CMK (cell line): ENCODE data around the gene CLPSL1.
"Not testable (repeated sequence)": the region's sequence is repeated elsewhere in the genome, so short reads cannot be mapped to it uniquely, and the experiment has no call there.

ENCODE experiments used
- DNase-seq: peaks from one replicate; pipeline ENCODE4 v3.0.0-alpha.2; 2010; ENCODE audit warnings: low read depth

CLPSL1 gene, protein sequence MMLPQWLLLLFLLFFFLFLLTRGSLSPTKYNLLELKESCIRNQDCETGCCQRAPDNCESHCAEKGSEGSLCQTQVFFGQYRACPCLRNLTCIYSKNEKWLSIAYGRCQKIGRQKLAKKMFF

GRCh38 chr6:35780719-35781118 lies at the start of gene CLPSL1:
Gene CLPSL1, plus strand, starts transcription at chr6:35781019. Its CDS starts 92 bp downstream, at chr6:35781111.
- no peak for DNase-seq

GRCh38 chr6:35731414-35731735 lies 49.4 kb upstream of the CLPSL1 start:
- peak; percentile 88 for DNase-seq

DNA sequence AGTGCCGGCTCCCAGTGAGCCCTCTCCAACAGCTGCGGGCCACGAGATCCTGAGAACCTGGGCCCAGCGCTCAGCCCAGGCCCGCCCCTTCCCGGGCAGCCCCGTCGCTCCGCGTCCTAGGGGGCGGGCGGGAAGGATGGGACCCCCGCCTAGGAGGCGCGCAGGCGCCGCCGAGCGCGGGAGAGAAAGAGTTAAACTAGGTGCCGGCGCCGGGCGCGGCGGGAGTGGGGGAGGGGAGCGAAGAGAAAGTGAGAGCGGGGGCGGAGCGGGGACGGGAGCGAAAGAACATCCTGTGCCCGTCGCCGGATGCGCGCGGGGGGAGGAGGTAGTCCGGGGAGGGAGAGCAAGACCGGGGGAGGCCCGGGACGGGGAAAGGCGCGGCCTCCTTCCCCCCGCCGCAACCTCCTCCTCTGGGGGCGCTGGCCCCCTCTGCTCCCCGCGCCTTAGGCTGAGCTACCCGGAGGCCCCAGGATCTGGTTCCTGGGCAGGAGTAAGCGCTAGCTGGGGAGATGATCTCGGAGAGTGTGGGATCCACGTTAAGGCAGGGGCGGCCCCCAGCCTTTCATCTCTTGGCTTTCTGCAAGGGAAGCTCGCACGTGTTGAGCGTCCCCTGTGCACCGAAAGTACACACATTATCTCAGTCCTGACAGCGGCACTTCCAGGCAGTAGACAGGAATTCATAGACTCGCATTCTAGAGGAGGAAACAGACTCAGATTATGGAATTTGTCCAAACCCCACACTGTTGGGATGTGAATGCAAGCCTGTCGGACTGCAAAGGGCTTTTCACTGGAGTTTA lies 48.9 kb upstream of the CLPSL1 start:
- peak; percentile 89 for DNase-seq

- DNase-seq = no peak
Observed at GRCh38 chr6:35733633-35734032, 47.2 kb upstream of the CLPSL1 start.

GRCh38 chr6:35734319-35734718 lies 46.5 kb upstream of the CLPSL1 start:
- DNase-seq = not testable (repeated sequence)

GRCh38 chr6:35735452-35735851 lies 45.4 kb upstream of the CLPSL1 start:
- no peak for DNase-seq

- DNase-seq = no peak
Observed at GRCh38 chr6:35736253-35736894, 44.4 kb upstream of the CLPSL1 start.

GRCh38 chr6:35736982-35737412 lies 43.8 kb upstream of the CLPSL1 start, which contains the start of gene ARMC12:
Gene ARMC12, plus strand, starts transcription at chr6:35737032. Its CDS starts 77 bp downstream, at chr6:35737109.
- DNase-seq = no peak

- DNase-seq = no peak
Observed at GRCh38 chr6:35737413-35738211, 43.2 kb upstream of the CLPSL1 start.

GRCh38 chr6:35739645-35740524 lies 40.9 kb upstream of the CLPSL1 start:
- peak; percentile 52 for DNase-seq

GRCh38 chr6:35742842-35743241 lies 38.0 kb upstream of the CLPSL1 start:
- no peak for DNase-seq

- no peak for DNase-seq
Observed at GRCh38 chr6:35745509-35745908, 35.3 kb upstream of the CLPSL1 start.

- no peak for DNase-seq
Observed at GRCh38 chr6:35746516-35746915, 34.3 kb upstream of the CLPSL1 start.

DNA sequence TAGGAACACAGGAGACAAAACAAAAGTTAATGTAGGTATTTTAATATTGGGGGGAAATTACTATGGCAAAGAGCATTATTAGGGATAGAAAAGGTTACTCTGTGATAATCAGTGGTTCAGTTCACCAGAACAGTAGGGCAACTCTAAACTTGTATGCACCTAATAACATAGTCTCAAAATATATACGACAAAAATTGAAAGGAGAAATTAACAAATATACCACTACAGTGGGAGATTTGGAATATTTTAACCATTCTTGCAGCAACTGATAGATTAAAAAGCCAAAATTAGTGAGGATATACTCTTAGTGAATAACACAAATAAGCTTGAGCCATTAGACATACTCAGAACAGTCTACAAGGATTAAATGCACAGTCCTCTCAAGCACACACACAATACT lies 32.9 kb upstream of the CLPSL1 start:
- DNase-seq = no peak

DNA sequence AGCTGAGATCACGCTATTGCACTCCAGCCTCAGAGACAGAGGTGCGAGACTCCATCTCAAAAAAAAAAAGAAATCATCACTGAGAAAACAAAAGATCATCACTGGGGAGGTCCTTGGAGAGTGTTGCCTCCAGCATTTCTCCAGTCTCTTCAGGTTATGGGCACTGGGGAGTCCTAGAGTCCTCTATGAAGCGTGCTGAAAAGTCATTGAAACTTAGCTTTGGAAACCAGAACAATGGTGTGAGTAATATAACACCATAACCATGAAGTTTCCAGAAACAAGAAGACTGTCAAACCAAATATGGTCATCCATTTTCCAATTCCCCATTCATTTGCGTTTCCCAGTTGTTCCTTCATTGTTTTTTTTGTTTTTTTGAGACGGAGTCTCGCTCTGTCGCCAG lies 30.3 kb upstream of the CLPSL1 start:
- no peak for DNase-seq

- no peak for DNase-seq
Observed at GRCh38 chr6:35751594-35751993, 29.2 kb upstream of the CLPSL1 start.

GRCh38 chr6:35752330-35752729 lies 28.5 kb upstream of the CLPSL1 start:
- no peak for DNase-seq

GRCh38 chr6:35754452-35755277 lies 26.2 kb upstream of the CLPSL1 start:
- DNase-seq = no peak

DNA sequence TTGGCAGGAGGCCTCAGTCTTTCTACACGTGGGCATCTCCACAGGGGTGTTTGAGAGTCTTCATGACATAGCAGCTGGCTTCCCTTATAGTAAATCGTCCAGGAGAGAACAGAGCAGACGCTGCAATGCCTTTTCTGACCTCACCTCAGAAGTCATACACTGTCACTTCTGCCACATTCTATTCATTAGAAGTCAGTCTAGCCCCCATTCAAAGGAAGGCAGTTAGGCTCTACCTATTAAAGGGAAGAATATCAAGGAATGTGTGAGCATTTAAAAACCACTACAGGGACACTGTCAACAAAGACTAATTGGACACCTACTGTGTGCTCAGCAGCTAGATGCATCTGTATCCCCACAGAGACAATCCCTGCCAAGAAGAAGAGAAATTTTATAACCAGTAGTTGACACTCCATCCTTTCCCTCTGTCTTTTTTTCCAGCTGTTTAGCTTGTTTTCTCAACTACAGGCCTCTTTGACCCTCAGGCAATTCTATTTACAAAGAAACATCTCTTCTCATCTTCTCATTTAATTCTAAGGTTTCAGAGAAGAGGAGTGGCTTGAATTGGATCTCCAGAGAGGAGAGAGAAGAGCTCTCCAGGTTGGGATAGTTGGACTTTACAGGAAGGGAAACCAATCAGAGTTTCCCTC lies 25.4 kb upstream of the CLPSL1 start:
- DNase-seq = no peak
